GM03348 (cell line): ENCODE results near the gene RBBP4.

Experiments
- DNase-seq: peaks from one replicate; pipeline ENCODE4 v3.0.0; 2012; ENCODE audit warnings: low spot score

The RBBP4 gene

DNA sequence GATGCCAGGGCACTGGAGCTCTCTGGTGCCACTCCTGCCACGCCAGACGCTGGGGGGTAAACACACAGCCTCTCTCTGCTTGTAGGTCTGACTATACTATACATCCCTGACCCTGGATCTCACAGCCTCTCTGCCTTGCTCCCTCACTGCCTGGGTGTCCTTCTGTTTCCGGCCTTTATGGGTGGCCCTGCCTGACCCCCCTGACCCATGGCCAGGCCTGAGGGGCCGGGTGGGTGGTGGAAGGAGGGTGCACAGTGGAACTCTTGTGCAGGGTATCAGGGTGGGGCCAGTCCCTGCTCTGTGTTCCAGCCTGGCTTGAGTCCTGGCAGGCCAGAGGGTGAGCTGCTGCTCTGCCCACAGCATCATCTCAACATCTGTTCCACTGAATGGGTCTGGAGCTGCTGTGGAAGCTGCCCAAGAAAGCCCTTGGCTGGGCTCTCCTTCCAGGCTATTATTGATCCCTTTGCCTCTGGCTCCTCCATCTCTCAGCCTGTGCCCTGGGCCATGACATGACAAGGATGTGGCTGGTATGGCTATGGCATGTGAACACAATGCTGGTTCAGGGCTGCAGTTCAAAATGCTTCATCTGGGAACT is 68.8 kb downstream of the RBBP4 start:
- peak; percentile 31 for DNase-seq

GRCh38 chr1:32724678-32725614 is 73.9 kb downstream of the RBBP4 start:
- peak; percentile 94 for DNase-seq

DNA sequence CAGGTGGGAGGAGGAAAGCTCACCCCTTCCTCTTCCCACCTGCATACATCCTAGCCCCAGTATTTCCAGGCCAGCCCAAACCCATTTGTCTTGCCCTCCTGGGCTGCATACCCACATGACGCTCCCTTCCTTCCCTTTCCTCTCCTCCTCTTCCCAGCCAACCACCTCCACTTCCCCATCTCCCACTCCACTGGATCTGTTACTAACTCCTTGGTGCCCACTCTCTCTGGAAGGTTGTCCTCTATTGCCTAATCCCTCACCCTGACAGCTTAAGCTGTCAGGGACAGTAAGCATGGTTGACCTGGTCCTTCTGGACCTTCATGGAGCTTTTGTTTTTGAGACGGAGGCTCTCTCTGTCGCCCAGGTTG is 74.6 kb downstream of the RBBP4 start:
- no peak for DNase-seq

DNA sequence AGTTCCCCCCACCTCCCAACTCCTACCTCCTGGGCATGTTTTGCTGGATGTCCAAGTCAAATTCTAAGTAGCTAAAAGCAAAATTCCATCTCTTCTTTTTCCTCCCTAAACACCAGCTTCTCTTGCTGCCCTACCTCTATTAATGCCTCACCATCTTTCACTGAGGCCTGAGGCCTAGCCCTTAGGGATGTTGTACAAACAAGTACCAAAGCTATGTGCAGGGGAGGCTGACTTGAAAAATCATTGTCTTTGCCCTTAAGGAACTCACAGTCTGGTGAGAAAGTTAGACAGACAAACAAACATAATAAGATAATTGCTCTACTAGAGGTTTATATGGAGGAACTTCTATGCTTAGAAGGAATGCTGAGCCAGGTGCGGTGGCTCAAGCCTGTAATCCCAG is 76.9 kb downstream of the RBBP4 start:
- DNase-seq: no peak

GRCh38 chr1:32728413-32729077 is 77.5 kb downstream of the RBBP4 start:
- DNase-seq: no peak

GRCh38 chr1:32729254-32730046 is 78.4 kb downstream of the RBBP4 start:
- no peak for DNase-seq

- DNase-seq: no peak
Observed at GRCh38 chr1:32733582-32734321, 82.7 kb downstream of the RBBP4 start.
